Stomach (tissue), 4 donors: ENCODE data around the gene TNFRSF1A.

Experiments
- EP300 ChIP-seq: sonication (generic); formaldehyde crosslinking; IDR thresholded peaks from one replicate; pipeline ENCODE4 v1.6.1; 2017; ENCODE audit warnings: antibody characterized with exemption
- POLR2A ChIP-seq, 4 donors: fragments of 450-650 bp; IDR thresholded peaks; one replicate each; pipeline ENCODE4 v1.6.1; 2016; ENCODE audit warnings: antibody characterized with exemption in 4 of 4, control low read depth in 2 of 4, mild to moderate bottlenecking in 1 of 4, moderate library complexity in 1 of 4
- POLR2AphosphoS5 ChIP-seq, 3 donors: sonication (generic); formaldehyde crosslinking; IDR thresholded peaks; one replicate each; pipeline ENCODE4 v1.6.1; 2016; ENCODE audit warnings: antibody characterized with exemption in 3 of 3
- TF ChIP-seq, protein P1 (sequence below), 7 experiments: fragments of 450-650 bp in 4 of 7; fragments of 200-600 bp in 3 of 7; sonication (generic) in 3 of 7; IDR thresholded peaks; one replicate each; pipeline ENCODE4 v1.5.1; 2016 to 2019; ENCODE audit warnings: antibody characterized with exemption in 7 of 7, control low read depth in 2 of 7, mild to moderate bottlenecking in 1 of 7

DNA sequence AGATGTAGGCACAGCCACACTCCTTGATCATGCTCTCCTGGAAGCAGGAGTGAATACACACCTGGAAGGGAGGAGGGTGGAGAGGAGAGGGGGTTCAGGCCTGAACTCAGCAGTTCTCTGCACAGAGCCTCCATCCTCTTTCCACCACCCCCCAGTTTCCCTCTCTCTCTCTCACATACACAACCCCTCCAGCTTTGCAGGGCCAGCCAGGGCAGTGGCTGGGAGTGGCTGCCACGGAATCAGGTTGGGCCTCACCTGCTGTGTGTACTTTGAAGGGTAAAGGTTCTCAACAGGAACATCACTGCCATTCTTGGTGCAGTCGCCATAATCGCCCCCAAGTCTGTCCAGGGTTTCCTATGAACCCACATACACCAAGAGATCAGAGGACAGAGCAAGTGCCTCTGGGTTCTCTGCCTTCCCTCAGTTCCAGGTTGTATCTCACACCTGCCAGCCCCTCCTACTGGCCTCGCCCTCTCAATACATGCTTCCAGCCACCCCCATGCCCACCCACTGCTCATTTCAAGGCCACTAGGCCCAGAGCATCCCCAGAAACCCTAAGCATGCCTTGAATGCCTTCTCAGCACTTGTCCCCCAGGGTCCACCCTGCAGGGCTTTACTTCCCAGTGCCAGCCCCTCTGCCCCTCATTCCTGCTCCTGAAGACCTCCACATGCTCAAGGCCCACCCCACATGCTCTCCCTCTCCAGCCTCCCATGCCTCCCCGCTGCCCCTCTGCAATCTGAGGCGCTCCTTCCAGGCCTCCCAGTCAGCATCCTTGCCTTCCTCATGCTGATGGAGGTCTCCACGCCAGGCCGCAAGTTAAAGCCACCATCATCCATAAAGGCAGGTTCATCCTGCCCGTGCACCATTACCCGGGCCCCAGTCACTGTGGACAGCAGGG lies 12.9 kb upstream of the TNFRSF1A start:
- TF ChIP-seq, protein P1, sequence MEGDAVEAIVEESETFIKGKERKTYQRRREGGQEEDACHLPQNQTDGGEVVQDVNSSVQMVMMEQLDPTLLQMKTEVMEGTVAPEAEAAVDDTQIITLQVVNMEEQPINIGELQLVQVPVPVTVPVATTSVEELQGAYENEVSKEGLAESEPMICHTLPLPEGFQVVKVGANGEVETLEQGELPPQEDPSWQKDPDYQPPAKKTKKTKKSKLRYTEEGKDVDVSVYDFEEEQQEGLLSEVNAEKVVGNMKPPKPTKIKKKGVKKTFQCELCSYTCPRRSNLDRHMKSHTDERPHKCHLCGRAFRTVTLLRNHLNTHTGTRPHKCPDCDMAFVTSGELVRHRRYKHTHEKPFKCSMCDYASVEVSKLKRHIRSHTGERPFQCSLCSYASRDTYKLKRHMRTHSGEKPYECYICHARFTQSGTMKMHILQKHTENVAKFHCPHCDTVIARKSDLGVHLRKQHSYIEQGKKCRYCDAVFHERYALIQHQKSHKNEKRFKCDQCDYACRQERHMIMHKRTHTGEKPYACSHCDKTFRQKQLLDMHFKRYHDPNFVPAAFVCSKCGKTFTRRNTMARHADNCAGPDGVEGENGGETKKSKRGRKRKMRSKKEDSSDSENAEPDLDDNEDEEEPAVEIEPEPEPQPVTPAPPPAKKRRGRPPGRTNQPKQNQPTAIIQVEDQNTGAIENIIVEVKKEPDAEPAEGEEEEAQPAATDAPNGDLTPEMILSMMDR (IDR thresholded peaks at IDR 0.05): no peak
- TF ChIP-seq POLR2AphosphoS5 (IDR thresholded peaks at IDR 0.05): no peak
- no peak for TF ChIP-seq POLR2A (IDR thresholded peaks at IDR 0.05)
- no peak for TF ChIP-seq EP300
